Measurements from ENCODE around the gene SLC19A1. TPM values are rescaled to one million over a fixed set of nuclear protein-coding genes. Genes with fewer than 3 reads are reported as not detected.
"Not testable (repeated sequence)": the region's sequence is repeated elsewhere in the genome, so short reads cannot be mapped to it uniquely, and the experiment has no call there.

SLC19A1 gene
- polyA plus RNA-seq, 3 donors: 25.0 to 53.0 (median 39.9) TPM

DNA sequence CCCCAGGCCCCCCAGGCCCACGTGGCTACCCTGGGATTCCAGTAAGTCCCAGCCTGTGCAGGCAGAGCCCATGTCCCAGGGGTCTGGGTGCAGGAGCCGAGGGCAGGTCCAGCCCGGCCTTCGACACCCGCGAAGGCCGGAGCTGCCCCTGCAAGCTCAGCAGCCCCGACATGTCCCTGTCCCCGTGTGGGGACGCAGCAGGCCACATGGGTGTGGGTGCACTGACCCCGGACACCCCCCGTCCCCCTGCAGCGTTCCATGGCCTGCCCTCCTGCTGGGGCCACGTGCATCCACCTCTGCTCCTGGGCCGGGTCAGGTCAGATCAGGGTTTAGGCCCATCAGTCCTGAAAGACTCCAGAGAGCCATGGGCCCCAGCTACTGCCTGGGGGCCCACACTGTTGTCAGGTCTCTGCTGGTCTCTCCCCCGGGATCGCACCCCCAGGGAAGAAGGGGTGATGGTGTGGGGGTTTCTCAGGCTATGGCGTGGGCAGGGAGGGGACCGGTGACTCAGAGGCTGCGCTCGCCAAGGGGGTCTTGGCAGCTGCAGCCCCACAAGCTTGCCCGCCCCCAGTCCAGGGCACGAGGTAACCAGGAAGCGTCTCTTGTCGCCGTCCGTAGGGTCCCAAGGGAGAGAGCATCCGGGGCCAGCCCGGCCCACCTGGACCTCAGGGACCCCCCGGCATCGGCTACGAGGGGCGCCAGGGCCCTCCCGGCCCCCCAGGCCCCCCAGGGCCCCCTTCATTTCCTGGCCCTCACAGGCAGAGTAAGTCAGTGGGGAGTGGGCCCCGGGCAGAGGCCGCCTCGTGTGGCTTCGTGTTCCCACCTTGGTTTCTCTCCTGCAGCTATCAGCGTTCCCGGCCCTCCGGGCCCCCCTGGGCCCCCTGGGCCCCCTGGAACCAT is 37.5 kb downstream of the SLC19A1 start:
- Histone ChIP-seq H3K27ac (ENCODE audit: low read depth in 1 of 2, low read length in 2 of 2) (no peak overlapping the region), H3K9ac (ENCODE audit: insufficient read depth, low read length, poor library complexity, severe bottlenecking) (no peak overlapping the region), H3K4me1 (ENCODE audit: control insufficient read depth in 1 of 2, insufficient read depth in 2 of 2, low read length in 2 of 2) (no peaks in the 10 kb centered on the region), H3K27me3 (ENCODE audit: control insufficient read depth in 2 of 2, insufficient read depth in 2 of 2, low read length in 2 of 2) (no peaks in the 10 kb centered on the region), H2AFZ (ENCODE audit: insufficient read depth, low read depth, low read length, poor library complexity, severe bottlenecking) (no peak overlapping the region), H3K9me3 (replicated peaks in 1 of 2; ENCODE audit: control insufficient read depth in 1 of 2, insufficient read depth in 1 of 2, low read length in 2 of 2) (no peaks in the 10 kb centered on the region), H3K79me2 (ENCODE audit: insufficient read depth, low read length) (no peaks in the 10 kb centered on the region), H4K20me1 (ENCODE audit: insufficient read depth, low read length) (no peaks in the 10 kb centered on the region), H3K4me3 (replicated peaks in 1 of 3; ENCODE audit: low read depth in 2 of 3, low read length in 3 of 3) (no peak overlapping the region), H3K36me3 (replicated peaks in 1 of 2; ENCODE audit: control insufficient read depth in 1 of 2, insufficient read depth in 2 of 2, low read length in 2 of 2) (no peaks in the 10 kb centered on the region), H3K4me2 (replicated peaks; ENCODE audit: extremely low read depth, low read length, poor library complexity, severe bottlenecking) (no peak overlapping the region)
- DNase-seq: no peak
- Mint-ChIP-seq H3K36me3 (no peaks in the 10 kb centered on the region), H3K27me3 (ENCODE audit: low read depth in 3 of 3) (peaks cover 2 to 5% (median 5%) of the 10 kb centered on the region in 3 donors), H3K27ac (no peak overlapping the region), H3K4me1 (peaks cover 5% of the 10 kb centered on the region), H3K4me3 (no peak overlapping the region), H3K9me3 (peaks cover 0 to 5% (median 2%) of the 10 kb centered on the region in 7 donors)
- TF ChIP-seq, protein P1, sequence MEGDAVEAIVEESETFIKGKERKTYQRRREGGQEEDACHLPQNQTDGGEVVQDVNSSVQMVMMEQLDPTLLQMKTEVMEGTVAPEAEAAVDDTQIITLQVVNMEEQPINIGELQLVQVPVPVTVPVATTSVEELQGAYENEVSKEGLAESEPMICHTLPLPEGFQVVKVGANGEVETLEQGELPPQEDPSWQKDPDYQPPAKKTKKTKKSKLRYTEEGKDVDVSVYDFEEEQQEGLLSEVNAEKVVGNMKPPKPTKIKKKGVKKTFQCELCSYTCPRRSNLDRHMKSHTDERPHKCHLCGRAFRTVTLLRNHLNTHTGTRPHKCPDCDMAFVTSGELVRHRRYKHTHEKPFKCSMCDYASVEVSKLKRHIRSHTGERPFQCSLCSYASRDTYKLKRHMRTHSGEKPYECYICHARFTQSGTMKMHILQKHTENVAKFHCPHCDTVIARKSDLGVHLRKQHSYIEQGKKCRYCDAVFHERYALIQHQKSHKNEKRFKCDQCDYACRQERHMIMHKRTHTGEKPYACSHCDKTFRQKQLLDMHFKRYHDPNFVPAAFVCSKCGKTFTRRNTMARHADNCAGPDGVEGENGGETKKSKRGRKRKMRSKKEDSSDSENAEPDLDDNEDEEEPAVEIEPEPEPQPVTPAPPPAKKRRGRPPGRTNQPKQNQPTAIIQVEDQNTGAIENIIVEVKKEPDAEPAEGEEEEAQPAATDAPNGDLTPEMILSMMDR (IDR thresholded peaks at IDR 0.05): no peak
- intact Hi-C loops (cut with micrococcal nuclease): no loop called here
- 93% methylated on average over 37 of the region's 41 CpGs for WGBS (ENCODE audit: insufficient coverage)

DNA sequence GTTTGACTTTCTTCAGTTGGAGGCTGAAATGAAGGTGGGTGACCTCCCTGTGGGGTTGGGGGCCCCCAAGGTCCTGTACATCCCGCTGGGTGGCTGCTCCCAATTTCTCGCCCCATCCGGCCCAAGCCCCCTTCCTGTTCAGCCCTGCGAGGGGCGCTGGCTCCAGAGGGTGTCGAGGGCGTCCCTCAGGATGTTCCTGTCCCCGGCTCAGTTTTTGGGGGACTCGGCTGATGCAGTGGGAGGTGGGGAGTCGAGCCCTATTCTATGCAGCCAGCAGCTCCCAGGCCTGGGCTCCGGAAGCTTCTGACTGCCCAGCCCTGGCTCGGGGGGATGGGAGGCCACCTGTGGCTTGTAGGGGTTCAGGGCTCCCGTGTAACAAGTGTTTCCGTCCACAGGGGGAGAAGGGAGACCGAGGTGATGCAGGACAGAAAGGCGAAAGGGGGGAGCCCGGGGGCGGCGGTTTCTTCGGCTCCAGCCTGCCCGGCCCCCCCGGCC is 38.2 kb downstream of the SLC19A1 start:
- Histone ChIP-seq H3K4me2 (replicated peaks; ENCODE audit: extremely low read depth, low read length, poor library complexity, severe bottlenecking) (no peak overlapping the region), H3K4me1 (ENCODE audit: control insufficient read depth in 1 of 2, insufficient read depth in 2 of 2, low read length in 2 of 2) (no peaks in the 10 kb centered on the region), H3K27me3 (ENCODE audit: control insufficient read depth in 2 of 2, insufficient read depth in 2 of 2, low read length in 2 of 2) (no peaks in the 10 kb centered on the region), H3K27ac (ENCODE audit: low read depth in 1 of 2, low read length in 2 of 2) (no peak overlapping the region), H3K36me3 (replicated peaks in 1 of 2; ENCODE audit: control insufficient read depth in 1 of 2, insufficient read depth in 2 of 2, low read length in 2 of 2) (no peaks in the 10 kb centered on the region), H2AFZ (ENCODE audit: insufficient read depth, low read depth, low read length, poor library complexity, severe bottlenecking) (no peak overlapping the region), H3K4me3 (replicated peaks in 1 of 3; ENCODE audit: low read depth in 2 of 3, low read length in 3 of 3) (no peak overlapping the region), H3K9ac (ENCODE audit: insufficient read depth, low read length, poor library complexity, severe bottlenecking) (no peak overlapping the region), H4K20me1 (ENCODE audit: insufficient read depth, low read length) (no peaks in the 10 kb centered on the region), H3K9me3 (replicated peaks in 1 of 2; ENCODE audit: control insufficient read depth in 1 of 2, insufficient read depth in 1 of 2, low read length in 2 of 2) (no peaks in the 10 kb centered on the region), H3K79me2 (ENCODE audit: insufficient read depth, low read length) (no peaks in the 10 kb centered on the region)
- Mint-ChIP-seq H3K27me3 (ENCODE audit: low read depth in 3 of 3) (peaks cover 2 to 5% (median 5%) of the 10 kb centered on the region in 3 donors), H3K9me3 (peaks cover 0 to 7% (median 4%) of the 10 kb centered on the region in 7 donors), H3K4me3 (no peak overlapping the region), H3K4me1 (peaks cover 5% of the 10 kb centered on the region), H3K27ac (no peak overlapping the region), H3K36me3 (no peaks in the 10 kb centered on the region)
- WGBS (ENCODE audit: insufficient coverage): 89% methylated on average over 22 of the region's 22 CpGs
- intact Hi-C loops (cut with micrococcal nuclease): no loop called here
- TF ChIP-seq, protein P1 (IDR thresholded peaks at IDR 0.05): no peak
- no peak for DNase-seq

DNA sequence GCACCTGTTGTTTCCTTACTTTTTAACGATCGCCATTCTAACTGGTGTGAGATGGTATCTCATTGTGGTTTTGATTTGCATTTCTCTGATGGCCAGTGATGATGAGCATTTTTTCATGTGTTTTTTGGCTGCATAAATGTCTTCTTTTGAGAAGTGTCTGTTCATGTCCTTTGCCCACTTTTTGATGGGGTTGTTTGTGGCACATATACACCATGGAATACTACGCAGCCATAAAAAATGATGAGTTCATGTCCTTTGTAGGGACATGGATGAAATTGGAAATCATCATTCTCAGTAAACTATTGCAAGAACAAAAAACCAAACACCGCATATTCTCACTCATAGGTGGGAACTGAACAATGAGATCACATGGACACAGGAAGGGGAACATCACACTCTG is 39.0 kb downstream of the SLC19A1 start:
- H3K4me3 ChIP-seq (replicated peaks in 1 of 3; ENCODE audit: low read depth in 2 of 3, low read length in 3 of 3); H3K27me3 Mint-ChIP-seq (ENCODE audit: low read depth in 3 of 3); H3K27me3 ChIP-seq (ENCODE audit: control insufficient read depth in 2 of 2, insufficient read depth in 2 of 2, low read length in 2 of 2); H3K4me3 Mint-ChIP-seq; H3K79me2 ChIP-seq (ENCODE audit: insufficient read depth, low read length); H3K9me3 Mint-ChIP-seq; H3K36me3 Mint-ChIP-seq; intact Hi-C loops (cut with micrococcal nuclease); H3K4me1 Mint-ChIP-seq; H3K9ac ChIP-seq (ENCODE audit: insufficient read depth, low read length, poor library complexity, severe bottlenecking); H3K4me2 ChIP-seq (replicated peaks; ENCODE audit: extremely low read depth, low read length, poor library complexity, severe bottlenecking); H3K36me3 ChIP-seq (replicated peaks in 1 of 2; ENCODE audit: control insufficient read depth in 1 of 2, insufficient read depth in 2 of 2, low read length in 2 of 2); H4K20me1 ChIP-seq (ENCODE audit: insufficient read depth, low read length); DNase-seq; H3K4me1 ChIP-seq (ENCODE audit: control insufficient read depth in 1 of 2, insufficient read depth in 2 of 2, low read length in 2 of 2); H2AFZ ChIP-seq (ENCODE audit: insufficient read depth, low read depth, low read length, poor library complexity, severe bottlenecking); H3K27ac Mint-ChIP-seq; H3K27ac ChIP-seq (ENCODE audit: low read depth in 1 of 2, low read length in 2 of 2); H3K9me3 ChIP-seq (replicated peaks in 1 of 2; ENCODE audit: control insufficient read depth in 1 of 2, insufficient read depth in 1 of 2, low read length in 2 of 2): not testable (repeated sequence)
- WGBS (ENCODE audit: insufficient coverage): no CpG with 5 or more reads among the region's 4 CpGs
